ENCODE data around the gene IFT172.
"Not testable (repeated sequence)": the region's sequence is repeated elsewhere in the genome, so short reads cannot be mapped to it uniquely, and the experiment has no call there.

Gene IFT172, protein sequence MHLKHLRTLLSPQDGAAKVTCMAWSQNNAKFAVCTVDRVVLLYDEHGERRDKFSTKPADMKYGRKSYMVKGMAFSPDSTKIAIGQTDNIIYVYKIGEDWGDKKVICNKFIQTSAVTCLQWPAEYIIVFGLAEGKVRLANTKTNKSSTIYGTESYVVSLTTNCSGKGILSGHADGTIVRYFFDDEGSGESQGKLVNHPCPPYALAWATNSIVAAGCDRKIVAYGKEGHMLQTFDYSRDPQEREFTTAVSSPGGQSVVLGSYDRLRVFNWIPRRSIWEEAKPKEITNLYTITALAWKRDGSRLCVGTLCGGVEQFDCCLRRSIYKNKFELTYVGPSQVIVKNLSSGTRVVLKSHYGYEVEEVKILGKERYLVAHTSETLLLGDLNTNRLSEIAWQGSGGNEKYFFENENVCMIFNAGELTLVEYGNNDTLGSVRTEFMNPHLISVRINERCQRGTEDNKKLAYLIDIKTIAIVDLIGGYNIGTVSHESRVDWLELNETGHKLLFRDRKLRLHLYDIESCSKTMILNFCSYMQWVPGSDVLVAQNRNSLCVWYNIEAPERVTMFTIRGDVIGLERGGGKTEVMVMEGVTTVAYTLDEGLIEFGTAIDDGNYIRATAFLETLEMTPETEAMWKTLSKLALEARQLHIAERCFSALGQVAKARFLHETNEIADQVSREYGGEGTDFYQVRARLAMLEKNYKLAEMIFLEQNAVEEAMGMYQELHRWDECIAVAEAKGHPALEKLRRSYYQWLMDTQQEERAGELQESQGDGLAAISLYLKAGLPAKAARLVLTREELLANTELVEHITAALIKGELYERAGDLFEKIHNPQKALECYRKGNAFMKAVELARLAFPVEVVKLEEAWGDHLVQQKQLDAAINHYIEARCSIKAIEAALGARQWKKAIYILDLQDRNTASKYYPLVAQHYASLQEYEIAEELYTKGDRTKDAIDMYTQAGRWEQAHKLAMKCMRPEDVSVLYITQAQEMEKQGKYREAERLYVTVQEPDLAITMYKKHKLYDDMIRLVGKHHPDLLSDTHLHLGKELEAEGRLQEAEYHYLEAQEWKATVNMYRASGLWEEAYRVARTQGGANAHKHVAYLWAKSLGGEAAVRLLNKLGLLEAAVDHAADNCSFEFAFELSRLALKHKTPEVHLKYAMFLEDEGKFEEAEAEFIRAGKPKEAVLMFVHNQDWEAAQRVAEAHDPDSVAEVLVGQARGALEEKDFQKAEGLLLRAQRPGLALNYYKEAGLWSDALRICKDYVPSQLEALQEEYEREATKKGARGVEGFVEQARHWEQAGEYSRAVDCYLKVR (N-terminal part only)

GRCh38 chr2:27489498-27490397 lies at the start of gene IFT172:
Gene IFT172, minus strand, starts transcription at chr2:27489743. Its CDS starts 90 bp downstream, at chr2:27489653.
- peak; percentile 96 for DNase-seq

- not testable (repeated sequence) for DNase-seq
Observed at GRCh38 chr2:27538839-27539450, 49.4 kb upstream of the IFT172 start.

DNA sequence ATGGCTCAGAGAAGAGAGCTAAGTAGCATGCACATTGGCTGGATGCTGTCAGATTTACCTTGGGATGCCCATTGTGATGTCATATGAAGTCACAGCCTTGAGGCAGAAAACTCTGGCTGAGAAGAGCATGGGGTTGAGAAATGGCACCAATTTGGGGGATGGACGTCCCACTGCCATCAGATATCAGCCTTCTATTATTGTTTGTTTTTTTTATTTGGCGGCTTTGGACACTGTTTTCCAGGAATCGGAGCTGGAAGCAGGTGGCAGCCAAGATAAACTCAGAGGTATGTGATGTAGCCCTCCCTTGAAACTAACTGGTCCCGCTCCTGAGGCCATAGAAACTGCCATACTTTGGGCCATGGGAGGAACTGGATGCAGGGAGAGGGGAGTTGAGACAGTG lies 47.7 kb upstream of the IFT172 start:
- no peak for DNase-seq

GRCh38 chr2:27531983-27532382 lies 42.4 kb upstream of the IFT172 start:
- no peak for DNase-seq

- no peak for DNase-seq
Observed at GRCh38 chr2:27527182-27527581, 37.6 kb upstream of the IFT172 start.

- DNase-seq = no peak
Observed at GRCh38 chr2:27522400-27522945, 32.9 kb upstream of the IFT172 start.

DNA sequence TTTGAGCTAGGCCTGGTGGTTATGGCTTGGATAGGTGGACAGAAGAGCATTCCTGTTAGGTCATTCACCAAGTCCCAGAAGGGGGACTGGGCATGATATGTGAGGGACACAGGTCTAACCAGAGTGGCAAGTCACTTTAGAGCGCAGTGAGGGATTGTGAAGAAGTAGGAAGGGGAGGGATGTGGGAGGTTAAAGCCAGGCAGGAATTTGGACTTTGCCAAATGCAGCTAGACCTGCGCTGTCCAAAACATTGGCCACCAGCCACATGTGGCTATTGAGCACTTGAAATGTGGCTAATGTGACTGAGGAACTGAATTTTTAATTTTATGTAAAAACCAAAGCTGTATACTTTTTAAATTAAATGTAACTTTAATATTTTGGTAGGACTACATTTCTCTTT lies 30.8 kb upstream of the IFT172 start:
- DNase-seq = no peak

GRCh38 chr2:27518782-27519113 lies 29.2 kb upstream of the IFT172 start:
- DNase-seq = no peak

DNA sequence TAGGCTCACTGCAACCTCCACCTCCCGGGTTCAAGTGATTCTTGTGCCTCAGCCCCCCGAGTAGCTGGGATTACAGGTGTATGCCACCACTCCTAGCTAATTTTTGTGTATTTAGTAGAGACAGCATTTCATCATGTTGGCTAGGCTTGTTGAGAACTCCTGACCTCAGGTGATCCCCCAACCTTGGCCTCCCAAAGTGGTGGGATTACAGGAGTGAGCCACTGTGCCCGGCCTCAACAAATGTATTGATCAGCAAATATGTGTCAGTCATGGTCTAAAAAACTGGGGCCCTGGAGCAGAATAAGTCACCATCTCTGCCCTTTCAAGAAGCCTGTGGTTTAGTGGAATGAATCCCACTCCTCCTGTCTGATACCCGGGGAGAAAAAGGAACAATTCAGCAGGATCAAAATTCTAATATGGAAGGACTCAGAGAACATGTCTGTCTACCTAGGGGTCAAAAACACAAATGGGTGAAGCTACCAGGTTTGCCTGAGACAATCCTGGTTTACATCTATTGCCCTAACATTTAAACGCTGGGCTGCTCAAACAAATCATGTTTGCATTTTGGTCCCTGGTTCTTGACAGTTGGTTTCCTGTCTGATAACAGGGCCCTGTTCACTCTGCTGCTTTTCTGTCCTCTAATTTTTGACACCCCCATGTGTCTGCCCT lies 28.7 kb upstream of the IFT172 start:
- DNase-seq = no peak

DNA sequence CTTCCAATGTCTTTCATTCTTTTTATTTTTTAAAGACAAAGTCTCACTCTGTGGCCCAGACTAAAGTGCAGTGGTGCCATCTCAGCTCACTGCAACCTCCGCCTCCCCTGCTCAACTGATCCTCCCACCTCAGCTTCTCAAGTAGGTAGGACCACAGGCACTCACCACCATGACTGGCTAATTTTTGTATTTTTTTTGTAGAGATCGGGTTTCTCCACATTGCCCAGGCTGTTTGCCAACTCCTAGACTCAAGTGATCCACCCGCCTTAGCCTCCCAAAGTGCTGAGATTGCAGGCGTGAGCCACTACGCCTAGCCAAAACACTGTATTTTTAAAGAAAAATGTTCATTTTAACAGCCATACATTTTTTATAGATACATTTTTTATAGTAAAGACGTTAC lies 19.8 kb upstream of the IFT172 start:
- no peak for DNase-seq

DNA sequence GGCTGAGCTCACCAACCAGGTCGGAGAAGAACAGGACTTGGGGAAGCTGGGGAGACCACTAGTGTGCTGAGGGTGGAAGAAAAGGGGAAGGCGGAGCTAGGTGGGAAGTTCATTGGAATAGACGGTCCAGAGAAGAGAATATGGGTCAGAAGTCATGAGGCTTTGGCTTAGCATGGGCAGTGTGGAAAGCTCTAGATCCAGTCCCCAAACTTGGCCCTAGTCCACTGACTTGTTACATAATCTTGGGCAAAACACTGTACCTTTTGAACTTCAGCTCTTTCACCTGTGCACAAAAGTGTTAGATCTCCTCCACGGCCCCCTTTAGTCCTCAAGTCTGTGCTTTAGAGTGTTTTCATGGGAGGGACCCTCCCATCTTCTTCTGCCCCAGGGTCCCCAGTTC lies 17.8 kb upstream of the IFT172 start:
- no peak for DNase-seq

GRCh38 chr2:27506587-27506986 lies 17.0 kb upstream of the IFT172 start:
- DNase-seq = no peak

GRCh38 chr2:27502142-27502541 lies 12.6 kb upstream of the IFT172 start:
- no peak for DNase-seq

- DNase-seq = no peak
Observed at GRCh38 chr2:27501042-27501441, 11.5 kb upstream of the IFT172 start.

- DNase-seq = no peak
Observed at GRCh38 chr2:27498975-27499374, 9.4 kb upstream of the IFT172 start.

GRCh38 chr2:27497288-27497627 lies 7.7 kb upstream of the IFT172 start:
- DNase-seq = no peak

DNA sequence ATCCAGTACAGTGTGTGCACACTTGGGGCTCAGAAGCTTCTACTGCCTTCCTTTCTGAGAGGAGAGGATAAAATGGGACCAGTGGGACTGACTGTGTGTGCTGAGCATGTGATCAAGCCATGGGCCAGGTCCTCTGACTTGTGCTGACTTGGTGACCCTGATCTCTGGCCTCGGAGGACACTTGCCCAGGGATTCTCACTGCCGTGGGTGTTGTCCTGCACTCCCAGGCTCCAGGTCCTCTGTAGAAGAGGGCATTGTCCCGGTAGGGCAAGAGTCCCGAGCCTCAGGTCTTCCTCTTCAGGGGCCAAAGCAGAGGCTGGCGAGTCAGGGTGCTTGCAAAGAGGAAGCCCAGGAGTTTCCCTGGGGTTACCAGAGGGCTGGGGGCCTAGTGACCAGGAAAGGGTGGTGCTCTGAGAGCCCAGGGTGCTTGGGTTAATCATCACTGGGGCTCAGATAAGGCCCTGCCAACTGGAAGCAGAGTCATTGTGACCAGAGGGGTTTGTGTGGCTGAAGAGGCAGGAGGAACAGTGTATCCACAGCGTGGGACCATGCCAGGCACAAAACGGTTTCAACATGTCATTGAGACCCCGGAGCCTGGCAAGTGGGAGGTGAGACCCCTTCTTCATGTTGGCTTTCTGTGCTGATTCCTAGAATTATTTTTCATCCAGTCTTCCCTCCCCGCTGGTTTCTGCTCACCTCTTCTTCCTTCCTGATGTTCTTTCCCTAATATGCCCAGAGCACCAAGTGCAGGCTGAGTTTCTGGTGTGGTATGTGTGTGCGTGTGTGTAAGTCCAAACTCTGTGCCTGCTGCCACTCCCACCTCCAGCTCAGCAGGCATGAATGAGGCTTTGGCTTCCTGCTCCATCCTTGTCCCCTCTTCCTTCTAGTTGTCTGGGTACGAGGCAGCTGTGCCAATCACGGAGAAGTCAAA lies 7.1 kb upstream of the IFT172 start, which contains the start of gene GCKR:
Gene GCKR (plus strand): TSS at position 483 of the 931 bp plus-strand sequence. CDS start 66 bp downstream, at position 549.
- DNase-seq = no peak

DNA sequence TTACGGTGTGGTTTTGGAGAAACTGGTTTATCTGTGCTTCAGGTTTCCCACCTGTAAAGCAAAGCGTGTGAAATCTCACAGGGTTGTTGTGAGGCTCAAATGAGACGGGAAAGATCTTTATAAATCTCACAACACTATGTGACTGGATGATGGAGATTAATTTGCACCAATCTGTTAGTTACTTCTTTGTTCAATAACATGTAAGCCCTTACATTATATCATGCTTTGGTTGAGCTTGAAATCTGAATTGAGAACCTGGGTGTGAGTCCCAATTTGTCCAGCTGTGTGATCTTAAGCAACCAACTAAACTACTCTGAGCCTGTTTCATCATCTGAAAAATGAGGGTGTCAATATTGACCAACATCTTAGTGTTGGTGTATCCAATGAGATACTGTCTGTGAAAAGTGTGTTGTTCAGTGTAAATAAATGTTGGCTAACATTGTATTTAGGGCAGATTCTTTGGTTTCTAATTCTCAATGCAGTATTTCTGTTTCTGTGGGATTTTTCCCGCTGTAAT lies 6.4 kb upstream of the IFT172 start:
- no peak for DNase-seq

DNA sequence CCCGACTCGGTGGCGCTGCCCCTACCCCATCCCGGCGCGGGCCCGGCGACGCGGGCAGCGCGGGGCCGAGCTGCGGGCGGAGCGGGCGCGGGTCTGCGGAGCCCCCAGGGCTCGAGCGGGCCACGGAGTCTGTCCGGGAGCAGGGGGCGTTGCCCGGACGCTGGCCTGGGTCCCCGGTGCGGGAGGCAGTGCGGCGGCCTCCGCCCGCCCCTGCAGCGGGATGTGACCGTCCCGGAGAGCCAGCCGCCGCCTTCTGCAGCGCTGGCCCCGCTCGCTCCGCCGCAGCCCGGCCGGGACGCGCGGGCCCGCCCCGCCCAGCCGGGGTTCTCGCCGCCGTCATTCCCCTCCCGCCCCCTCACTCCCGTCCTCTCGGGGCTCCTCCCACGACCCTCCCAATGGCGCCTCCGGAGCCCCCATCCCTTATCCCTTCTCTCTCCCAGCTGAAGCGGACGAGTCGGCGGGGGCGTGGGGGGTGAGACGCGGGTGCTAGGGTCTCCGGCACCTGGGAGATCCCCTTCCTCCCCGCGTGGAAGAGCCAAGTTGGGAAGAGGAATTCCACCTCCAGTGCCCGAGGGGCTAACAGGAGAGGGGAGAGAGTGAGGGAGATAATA lies 5.5 kb upstream of the IFT172 start, which contains the start of gene FNDC4:
Gene FNDC4 (minus strand): TSS at position 257 of the 611 bp plus-strand sequence. CDS start 521 bp downstream, outside the sequence.
- DNase-seq = no peak

Data from GF-D8 (cell line).